Stimulated activated CD8-positive, alpha-beta memory T cell treated with anti-CD3 and anti-CD28 coated beads, Interleukin-7, amount 100 ng/mL, for 1 hour (primary cell): ENCODE measurements around the gene UNC50.
A peak's percentile ranks its signal among the peaks of the same experiment; 100 is the strongest.

Experiments used
- DNase-seq, 2 donors: peaks; one replicate each; pipeline ENCODE4 v3.0.0-alpha.2; 2020; ENCODE audit warnings: low read depth in 2 of 2

The UNC50 gene

GRCh38 chr2:98608116-98608961, at the start of gene UNC50, which contains the start of gene COA5:
TSS of gene UNC50 (plus strand) at chr2:98608589. CDS start at chr2:98609760, 1,171 bp downstream.
TSS of gene COA5 (minus strand) at chr2:98608512. CDS start at chr2:98608405, 107 bp downstream.
- DNase-seq: peak; percentile 77 to 81

GRCh38 chr2:98558852-98559530, 49.4 kb upstream of the UNC50 start:
- no peak for DNase-seq

GRCh38 chr2:98559581-98559980, 48.8 kb upstream of the UNC50 start:
- DNase-seq: no peak

GRCh38 chr2:98560256-98560771, 48.1 kb upstream of the UNC50 start:
- DNase-seq: no peak

GRCh38 chr2:98561018-98561417, 47.4 kb upstream of the UNC50 start:
- no peak for DNase-seq

GRCh38 chr2:98561902-98562695, 46.3 kb upstream of the UNC50 start:
- DNase-seq: no peak

- DNase-seq: no peak
Observed at GRCh38 chr2:98563394-98563793, 45.0 kb upstream of the UNC50 start.

- no peak for DNase-seq
Observed at GRCh38 chr2:98564541-98565132, 43.8 kb upstream of the UNC50 start.

GRCh38 chr2:98565286-98565860, 43.0 kb upstream of the UNC50 start:
- no peak for DNase-seq

GRCh38 chr2:98565941-98566340, 42.4 kb upstream of the UNC50 start:
- no peak for DNase-seq

- no peak for DNase-seq
Observed at GRCh38 chr2:98568161-98568956, 40.0 kb upstream of the UNC50 start.

- DNase-seq: peak; percentile 34 to 58
Observed at GRCh38 chr2:98569197-98569793, 39.1 kb upstream of the UNC50 start.

- DNase-seq: no peak
Observed at GRCh38 chr2:98569915-98570314, 38.5 kb upstream of the UNC50 start.

GRCh38 chr2:98570356-98570755, 38.0 kb upstream of the UNC50 start:
- no peak for DNase-seq

- DNase-seq: no peak
Observed at GRCh38 chr2:98571121-98571701, 37.2 kb upstream of the UNC50 start.

GRCh38 chr2:98571796-98572195, 36.6 kb upstream of the UNC50 start:
- DNase-seq: no peak

- DNase-seq: no peak
Observed at GRCh38 chr2:98572211-98572610, 36.2 kb upstream of the UNC50 start.

GRCh38 chr2:98572676-98573075, 35.7 kb upstream of the UNC50 start:
- no peak for DNase-seq

- no peak for DNase-seq
Observed at GRCh38 chr2:98573426-98573825, 35.0 kb upstream of the UNC50 start.
